NT2/D1 (cell line): ENCODE data around the gene MAP2K5.

ENCODE experiments used
- DNase-seq: peaks from one replicate; pipeline ENCODE4 v3.0.0-alpha.2; 2011; ENCODE audit warnings: low read depth, low spot score
- H3K27me3 ChIP-seq: 2 replicates; pipeline ENCODE4 v1.6.0; 2011; ENCODE audit warnings: mild to moderate bottlenecking; ENCODE audit not compliant: insufficient read length, insufficient read depth
- H3K36me3 ChIP-seq: 2 replicates; pipeline ENCODE4 v1.6.1; 2011; ENCODE audit warnings: mild to moderate bottlenecking, low read length, mixed read lengths; ENCODE audit not compliant: insufficient read depth, insufficient read length
- H3K4me1 ChIP-seq: 2 replicates; pipeline ENCODE4 v1.5.1; 2011; ENCODE audit not compliant: insufficient read depth, insufficient read length
- H3K4me3 ChIP-seq: 2 replicates; pipeline ENCODE4 v1.5.1; 2011; ENCODE audit warnings: low read depth; ENCODE audit not compliant: insufficient read length
- H3K9ac ChIP-seq: 2 replicates; pipeline ENCODE4 v1.6.0; 2011; ENCODE audit warnings: low read depth; ENCODE audit not compliant: insufficient read length
- H3K9me3 ChIP-seq: 2 replicates; pipeline ENCODE4 v1.5.1; 2011; ENCODE audit warnings: mild to moderate bottlenecking, low read length; ENCODE audit not compliant: insufficient read depth
- SUZ12 ChIP-seq: IDR thresholded peaks from 2 replicates; pipeline ENCODE4 v1.6.1; 2011; ENCODE audit not compliant: insufficient read length, insufficient read depth; ENCODE audit errors: extremely low read depth
- YY1 ChIP-seq: IDR thresholded peaks from 2 replicates; pipeline ENCODE4 v1.6.1; 2011; ENCODE audit not compliant: insufficient read length, insufficient read depth
- ZNF274 ChIP-seq: IDR thresholded peaks from 2 replicates; pipeline ENCODE4 v1.6.1; 2011; ENCODE audit warnings: mild to moderate bottlenecking, low read depth, low read length

The MAP2K5 gene

GRCh38 chr15:67542420-67543347 lies at the start of gene MAP2K5:
MAP2K5 (plus strand) TSS chr15:67542703; CDS start chr15:67543336, 633 bp downstream.
- Histone ChIP-seq H3K36me3 (peaks cover 9% of the 10 kb centered on the region), H3K4me3 (peak within 1 kb of the TSS; percentile 72), H3K9me3 (no peaks in the 10 kb centered on the region), H3K9ac (peak within 1 kb of the TSS; percentile 92), H3K27me3 (no peaks in the 10 kb centered on the region), H3K4me1 (peaks cover 4% of the 10 kb centered on the region)
- DNase-seq, result no peak
- TF ChIP-seq ZNF274 (no peak), SUZ12 (no peak), YY1 (peak; percentile 91)

- no peak for TF ChIP-seq ZNF274
- no peak for TF ChIP-seq YY1
- TF ChIP-seq SUZ12, result no peak
- Histone ChIP-seq H3K4me3 (no peak overlapping the region), H3K9me3 (no peaks in the 10 kb centered on the region)
Observed at GRCh38 chr15:67495585-67495984, 46.9 kb upstream of the MAP2K5 start.

DNA sequence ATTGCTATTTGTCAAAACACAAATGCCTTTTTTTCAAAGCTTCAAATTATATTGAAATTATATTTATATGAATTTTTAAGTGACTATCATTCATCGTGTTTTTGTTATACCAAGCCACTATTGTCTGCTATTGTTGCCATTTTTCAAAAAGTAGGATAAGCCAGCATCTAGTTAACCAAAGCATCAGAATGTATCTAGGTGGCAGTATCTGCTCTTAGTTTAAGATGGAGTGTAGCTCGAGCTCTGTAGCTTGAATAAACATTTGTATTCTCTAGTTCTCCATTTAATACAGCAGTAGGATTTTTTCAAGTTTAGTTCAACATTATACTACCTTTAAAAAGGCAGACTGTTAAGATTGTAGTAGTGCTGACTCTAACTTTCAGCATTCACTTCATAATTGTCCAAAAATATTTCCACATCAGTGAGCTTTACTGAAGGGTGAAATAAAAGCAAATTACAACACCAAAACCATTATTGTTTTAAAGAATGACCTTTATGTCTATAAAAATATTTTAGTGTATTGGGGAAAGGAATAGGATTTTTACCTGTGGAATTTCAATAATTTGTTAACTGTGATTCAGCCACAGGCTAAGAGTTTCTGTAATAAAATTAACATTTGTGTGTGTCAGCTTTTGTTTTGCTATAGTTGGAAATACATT lies 41.2 kb upstream of the MAP2K5 start:
- no peaks in the 10 kb centered on the region for H3K36me3 ChIP-seq
- H3K4me1 ChIP-seq, result no peaks in the 10 kb centered on the region
- H3K4me3 ChIP-seq, result no peak overlapping the region
- H3K27me3 ChIP-seq, result no peaks in the 10 kb centered on the region
- TF ChIP-seq SUZ12 (no peak), ZNF274 (no peak), YY1 (no peak)
- H3K9ac ChIP-seq, result no peak overlapping the region
- peak; percentile 6 for DNase-seq
- no peaks in the 10 kb centered on the region for H3K9me3 ChIP-seq

More at GRCh38 chr15:67495585-67495984, 46.9 kb upstream of the MAP2K5 start:
- no peak for DNase-seq
- Histone ChIP-seq H3K36me3 (no peaks in the 10 kb centered on the region), H3K27me3 (no peaks in the 10 kb centered on the region), H3K9ac (no peak overlapping the region), H3K4me1 (no peaks in the 10 kb centered on the region)

DNA sequence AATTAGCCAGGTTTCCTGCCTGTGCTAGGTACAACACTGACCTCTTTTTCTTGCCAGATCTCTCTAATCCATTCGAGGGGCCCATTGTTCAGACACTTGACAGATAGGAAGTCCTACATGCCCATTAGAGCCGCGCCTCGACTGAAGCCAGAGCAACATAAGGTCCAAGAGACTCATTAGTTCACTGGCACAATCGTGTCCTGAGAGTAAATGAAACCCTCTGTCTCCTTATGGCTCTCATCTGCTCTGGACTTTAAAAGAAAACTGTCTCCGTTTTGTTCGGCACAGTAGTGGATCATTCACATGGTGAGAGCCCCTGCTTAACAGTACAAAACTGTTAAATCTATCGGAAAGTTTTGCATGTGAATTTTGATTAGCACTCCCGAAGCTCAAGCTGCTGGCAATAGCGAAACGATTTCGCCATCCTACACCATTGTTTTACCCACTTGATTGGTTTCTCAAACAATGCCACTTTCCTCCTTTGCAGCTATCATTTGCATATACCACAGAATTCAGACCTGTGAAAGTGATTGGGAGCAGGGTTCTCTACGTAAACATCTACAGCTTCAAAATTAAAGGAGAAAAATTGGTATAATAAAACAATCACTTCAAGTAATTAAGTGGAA lies 40.6 kb upstream of the MAP2K5 start:
- no peaks in the 10 kb centered on the region for H3K4me1 ChIP-seq
- H3K27me3 ChIP-seq, result no peaks in the 10 kb centered on the region
- DNase-seq, result peak; percentile 8
- H3K4me3 ChIP-seq, result no peak overlapping the region
- H3K36me3 ChIP-seq, result no peaks in the 10 kb centered on the region
- H3K9ac ChIP-seq, result no peak overlapping the region
- TF ChIP-seq ZNF274, result no peak
- no peak for TF ChIP-seq YY1
- no peak for TF ChIP-seq SUZ12
- H3K9me3 ChIP-seq, result no peaks in the 10 kb centered on the region

DNA sequence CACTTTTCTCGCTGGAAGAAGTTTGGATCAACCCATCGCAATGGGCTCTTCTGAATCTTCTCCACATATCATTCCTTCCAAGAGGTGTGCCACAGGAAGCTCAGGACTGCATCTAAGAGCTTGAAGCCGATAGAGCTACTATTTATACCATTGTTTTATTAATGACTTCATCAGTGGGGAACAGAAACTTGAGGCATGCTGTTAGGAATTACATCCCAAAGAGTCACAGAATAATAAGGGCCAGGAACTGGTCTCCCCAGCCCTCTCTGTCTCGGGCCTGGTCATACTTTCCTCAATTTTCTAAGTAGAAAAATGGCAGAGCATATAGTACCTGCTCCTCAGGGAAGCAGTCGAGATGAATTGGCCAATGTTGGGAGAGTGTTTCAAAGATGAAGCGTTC lies 38.4 kb upstream of the MAP2K5 start:
- no peaks in the 10 kb centered on the region for H3K9me3 ChIP-seq
- TF ChIP-seq ZNF274 (no peak), SUZ12 (no peak), YY1 (no peak)
- no peak overlapping the region for H3K9ac ChIP-seq
- H3K4me3 ChIP-seq, result no peak overlapping the region
- no peaks in the 10 kb centered on the region for H3K27me3 ChIP-seq
- H3K36me3 ChIP-seq, result no peaks in the 10 kb centered on the region
- H3K4me1 ChIP-seq, result no peaks in the 10 kb centered on the region
- DNase-seq, result no peak

DNA sequence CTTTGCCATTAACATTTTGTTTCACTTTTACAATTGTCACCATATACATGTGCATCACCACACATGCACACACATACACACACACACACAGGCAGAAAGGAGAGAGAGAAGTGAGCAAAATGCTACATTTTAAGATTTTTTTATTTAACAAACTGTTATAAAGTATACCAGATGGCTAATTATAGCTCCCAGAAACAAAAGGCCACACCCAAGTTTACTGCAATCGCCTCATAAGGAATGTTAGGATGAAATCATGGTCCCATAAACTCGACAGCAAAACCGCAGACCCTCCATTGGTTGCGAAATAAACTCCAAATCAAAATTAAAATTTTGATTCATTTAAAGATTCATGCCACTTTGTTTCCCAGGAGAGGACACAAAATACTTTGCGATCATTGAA lies 37.7 kb upstream of the MAP2K5 start:
- H3K4me1 ChIP-seq, result no peaks in the 10 kb centered on the region
- no peaks in the 10 kb centered on the region for H3K27me3 ChIP-seq
- no peaks in the 10 kb centered on the region for H3K36me3 ChIP-seq
- DNase-seq, result no peak
- no peak overlapping the region for H3K9ac ChIP-seq
- H3K9me3 ChIP-seq, result no peaks in the 10 kb centered on the region
- TF ChIP-seq ZNF274, result no peak
- no peak for TF ChIP-seq SUZ12
- no peak for TF ChIP-seq YY1
- H3K4me3 ChIP-seq, result no peak overlapping the region
